Transverse colon (tissue), 4 donors: Measurements from ENCODE around the gene CAPSL.

Experiments used
- EP300 ChIP-seq: sonication (generic); formaldehyde crosslinking; IDR thresholded peaks from one replicate; pipeline ENCODE4 v1.6.1; 2017; ENCODE audit warnings: antibody characterized with exemption, low read depth
- POLR2A ChIP-seq: fragments of 450-650 bp; IDR thresholded peaks from one replicate; pipeline ENCODE4 v1.6.1; 2016; ENCODE audit warnings: antibody characterized with exemption, mild to moderate bottlenecking, moderate library complexity
- POLR2AphosphoS5 ChIP-seq, 3 donors: sonication (generic); formaldehyde crosslinking; IDR thresholded peaks; one replicate each; pipeline ENCODE4 v1.6.1; 2016; ENCODE audit warnings: antibody characterized with exemption in 3 of 3
- TF ChIP-seq, protein P1 (sequence below), 5 experiments: fragments of 200-600 bp in 3 of 5; fragments of 450-650 bp in 2 of 5; sonication (generic) in 3 of 5; IDR thresholded peaks; 1 replicate in 2 of 5; 2 replicates in 3 of 5; pipeline ENCODE4 v1.5.1; 2016 to 2017; ENCODE audit warnings: antibody characterized with exemption in 5 of 5, inconsistent platforms in 3 of 5, mild to moderate bottlenecking in 2 of 5, moderate library complexity in 1 of 5

DNA sequence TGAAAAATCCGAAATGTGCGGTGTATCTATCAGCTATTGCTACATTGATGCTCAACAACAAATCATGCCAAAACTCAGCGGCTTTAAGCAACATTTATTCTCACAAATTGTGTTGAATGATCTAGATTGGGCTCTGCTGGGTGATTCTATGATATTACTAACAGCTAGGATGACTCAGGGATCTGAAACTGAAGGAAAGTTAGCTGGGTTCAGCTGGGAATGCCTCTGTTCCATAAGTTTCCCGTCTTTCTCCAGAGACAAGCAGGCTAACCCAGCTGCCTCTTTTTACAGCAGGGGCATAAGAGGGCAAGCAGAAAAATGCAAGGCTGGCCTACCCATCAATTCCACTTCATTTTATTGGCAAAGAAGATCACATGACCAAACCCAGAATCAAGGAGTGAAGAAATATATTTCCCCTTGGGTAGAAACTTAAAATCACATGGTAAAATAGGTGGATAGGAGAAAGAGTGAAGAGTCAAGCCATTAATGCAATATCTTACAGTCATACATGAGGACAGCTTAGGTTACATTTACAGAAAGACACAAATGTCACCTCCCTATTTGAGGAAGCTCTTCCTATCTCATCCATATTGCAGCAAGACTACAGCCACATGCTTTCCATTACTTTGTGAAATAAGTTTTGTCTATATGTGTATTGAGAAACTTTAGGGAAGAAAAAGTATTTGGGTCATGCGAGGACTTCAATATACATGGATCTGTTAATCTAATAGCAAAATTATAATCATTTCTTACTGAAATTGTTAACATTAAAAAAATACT, 50.9 kb downstream of the CAPSL start:
- TF ChIP-seq, protein P1, sequence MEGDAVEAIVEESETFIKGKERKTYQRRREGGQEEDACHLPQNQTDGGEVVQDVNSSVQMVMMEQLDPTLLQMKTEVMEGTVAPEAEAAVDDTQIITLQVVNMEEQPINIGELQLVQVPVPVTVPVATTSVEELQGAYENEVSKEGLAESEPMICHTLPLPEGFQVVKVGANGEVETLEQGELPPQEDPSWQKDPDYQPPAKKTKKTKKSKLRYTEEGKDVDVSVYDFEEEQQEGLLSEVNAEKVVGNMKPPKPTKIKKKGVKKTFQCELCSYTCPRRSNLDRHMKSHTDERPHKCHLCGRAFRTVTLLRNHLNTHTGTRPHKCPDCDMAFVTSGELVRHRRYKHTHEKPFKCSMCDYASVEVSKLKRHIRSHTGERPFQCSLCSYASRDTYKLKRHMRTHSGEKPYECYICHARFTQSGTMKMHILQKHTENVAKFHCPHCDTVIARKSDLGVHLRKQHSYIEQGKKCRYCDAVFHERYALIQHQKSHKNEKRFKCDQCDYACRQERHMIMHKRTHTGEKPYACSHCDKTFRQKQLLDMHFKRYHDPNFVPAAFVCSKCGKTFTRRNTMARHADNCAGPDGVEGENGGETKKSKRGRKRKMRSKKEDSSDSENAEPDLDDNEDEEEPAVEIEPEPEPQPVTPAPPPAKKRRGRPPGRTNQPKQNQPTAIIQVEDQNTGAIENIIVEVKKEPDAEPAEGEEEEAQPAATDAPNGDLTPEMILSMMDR (IDR thresholded peaks at IDR 0.05): no peak
- no peak for TF ChIP-seq EP300
- TF ChIP-seq POLR2A: no peak
- no peak for TF ChIP-seq POLR2AphosphoS5 (IDR thresholded peaks at IDR 0.05)
